Neural progenitor cell (in vitro differentiated cells): ENCODE results near the gene KCNG3.

Source experiments
- CTCF ChIP-seq: fragments of 200-600 bp; sonication (generic); IDR thresholded peaks from 2 replicates; pipeline ENCODE4 v1.5.1; 2017; ENCODE audit warnings: antibody characterized with exemption, mild to moderate bottlenecking
- EZH2 ChIP-seq: fragments of 200-600 bp; sonication (generic); IDR thresholded peaks from 2 replicates; pipeline ENCODE4 v1.6.1; 2017; ENCODE audit warnings: antibody characterized with exemption, mild to moderate bottlenecking, moderate library complexity

GRCh38 chr2:42495234-42495581 is 1.4 kb upstream of the KCNG3 start:
- no peak for TF ChIP-seq CTCF
- no peak for TF ChIP-seq EZH2
